Activated effector memory CD4-positive, alpha-beta T cell treated with anti-CD3 and anti-CD28 coated beads, Interleukin-2, amount 50 U/mL, for 16 hours (primary cell): Measurements from ENCODE around the gene TRABD2A.

ENCODE experiments used
- DNase-seq: peaks from one replicate; pipeline ENCODE4 v3.0.0-alpha.2; 2020

TRABD2A gene

DNA sequence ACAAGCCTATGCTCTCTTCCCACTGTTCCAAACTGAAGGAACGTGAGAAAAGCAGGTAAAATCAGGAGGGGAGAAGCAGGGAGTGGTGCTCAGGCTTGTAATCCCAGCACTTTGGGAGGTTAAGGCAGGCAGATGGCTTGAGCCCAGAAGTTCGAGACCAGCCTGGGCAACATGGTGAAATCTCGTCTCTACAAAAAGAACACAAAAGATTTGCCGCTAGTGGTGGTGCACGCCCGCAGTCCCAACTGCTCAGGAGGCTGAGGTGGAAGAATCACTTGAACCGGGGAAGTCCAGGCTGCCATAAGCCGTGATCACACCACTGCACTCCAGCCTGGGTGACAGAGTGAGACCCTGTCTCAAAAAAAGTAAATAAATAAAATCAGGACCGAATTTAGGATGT is 23.3 kb upstream of the TRABD2A start:
- DNase-seq, result no peak

DNA sequence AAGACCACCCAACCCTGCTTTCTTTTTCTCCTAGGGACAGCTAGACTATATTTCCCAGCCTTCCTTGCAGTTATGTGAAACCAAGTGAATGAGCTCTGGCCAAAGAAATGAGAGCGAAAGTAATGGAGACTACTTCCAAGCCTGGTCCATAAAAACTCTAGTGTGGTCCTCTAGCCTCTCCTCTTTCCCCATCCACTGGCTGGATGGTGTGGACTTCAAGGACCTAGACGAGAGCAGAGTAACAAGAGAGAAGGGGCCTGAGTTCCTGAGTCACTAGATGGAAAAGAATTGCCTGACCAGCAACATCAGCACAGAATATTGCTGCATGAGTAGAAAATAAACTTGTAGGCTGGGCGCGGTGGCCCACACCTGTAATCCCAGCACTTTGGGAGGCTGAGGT is 21.6 kb upstream of the TRABD2A start:
- no peak for DNase-seq

DNA sequence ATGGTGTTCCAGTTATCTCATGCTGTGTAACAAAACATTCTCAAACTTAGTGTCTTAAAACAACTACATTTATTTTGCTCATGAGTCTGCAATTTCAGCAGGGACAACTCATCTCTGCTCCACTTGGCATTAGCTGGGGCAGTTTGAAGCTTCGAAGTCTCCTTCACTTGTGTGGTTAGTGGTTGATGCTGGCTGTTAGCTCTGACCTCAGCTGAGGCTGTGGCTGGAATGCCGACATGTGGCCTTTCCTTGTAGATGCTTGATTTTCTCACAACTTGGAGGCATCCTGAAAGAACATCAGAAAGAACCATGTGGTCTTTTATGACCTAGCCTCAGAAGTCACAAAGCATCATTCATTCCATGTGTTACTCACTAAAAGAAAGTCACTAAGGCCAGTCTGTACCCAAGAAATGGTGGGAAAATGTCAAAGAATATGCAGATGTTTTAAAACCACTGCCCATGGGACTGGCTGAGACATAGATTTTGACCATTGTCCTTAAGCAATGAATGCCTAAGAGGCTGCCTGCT is 20.8 kb upstream of the TRABD2A start:
- DNase-seq, result no peak

DNA sequence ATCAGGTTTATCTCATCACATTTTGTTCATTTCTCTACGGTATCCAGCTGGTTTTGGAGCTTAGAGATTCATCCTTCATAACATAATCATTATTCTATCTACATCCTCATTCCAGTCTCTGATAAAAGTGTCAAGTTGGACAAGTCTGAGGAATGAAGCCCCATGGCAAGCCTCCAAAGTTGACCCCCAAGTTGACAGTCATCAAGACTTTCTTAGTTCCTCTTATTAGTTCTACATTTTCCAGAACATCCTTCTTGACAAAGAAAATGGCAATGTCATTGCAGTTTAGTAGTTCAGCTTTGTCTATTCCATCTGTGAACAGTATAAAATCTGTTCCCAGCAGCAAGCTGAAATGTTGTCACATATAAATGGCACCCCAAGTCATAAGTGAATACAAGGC is 20.1 kb upstream of the TRABD2A start:
- no peak for DNase-seq

DNA sequence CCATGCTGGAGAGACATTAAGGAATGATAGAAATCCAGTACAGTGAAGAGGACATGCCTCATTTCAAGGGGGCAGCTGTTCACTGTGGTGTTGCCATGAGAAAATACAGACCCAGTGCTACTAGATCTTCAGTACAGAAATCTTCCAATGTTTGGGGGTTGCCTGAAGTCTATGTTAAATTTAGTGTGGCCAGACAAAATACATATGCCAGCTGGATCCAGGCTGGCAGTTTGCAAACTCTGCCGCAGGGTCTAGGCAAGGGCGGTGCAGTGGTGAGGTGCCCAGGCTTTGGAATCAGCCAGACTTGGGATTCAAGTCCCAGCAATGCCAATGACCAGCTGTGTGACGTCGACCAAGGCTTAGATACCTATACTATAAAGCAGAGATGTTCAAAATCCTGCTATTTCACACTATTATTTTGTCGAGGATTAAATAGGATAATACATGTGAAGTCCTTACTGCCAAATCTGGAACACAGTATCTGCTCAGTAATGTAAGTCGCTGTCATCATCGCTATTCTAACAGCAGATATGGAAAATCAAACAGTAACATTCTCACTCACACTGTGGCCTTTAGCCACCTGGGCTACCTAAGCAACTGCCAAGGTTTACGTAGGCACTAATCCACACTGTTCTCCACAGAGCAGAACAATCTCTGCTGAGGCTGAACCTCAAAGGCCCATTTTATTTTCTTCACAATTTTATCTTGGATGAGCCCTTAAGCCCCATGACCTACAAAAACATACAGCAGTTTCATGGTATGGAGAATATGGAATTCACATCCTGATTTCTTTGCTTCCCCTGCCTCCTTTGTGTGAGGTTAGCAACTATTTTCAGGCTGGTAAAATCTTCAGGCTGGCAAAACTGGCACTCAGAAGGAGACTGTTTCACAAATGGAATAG is 18.7 kb upstream of the TRABD2A start:
- no peak for DNase-seq

DNA sequence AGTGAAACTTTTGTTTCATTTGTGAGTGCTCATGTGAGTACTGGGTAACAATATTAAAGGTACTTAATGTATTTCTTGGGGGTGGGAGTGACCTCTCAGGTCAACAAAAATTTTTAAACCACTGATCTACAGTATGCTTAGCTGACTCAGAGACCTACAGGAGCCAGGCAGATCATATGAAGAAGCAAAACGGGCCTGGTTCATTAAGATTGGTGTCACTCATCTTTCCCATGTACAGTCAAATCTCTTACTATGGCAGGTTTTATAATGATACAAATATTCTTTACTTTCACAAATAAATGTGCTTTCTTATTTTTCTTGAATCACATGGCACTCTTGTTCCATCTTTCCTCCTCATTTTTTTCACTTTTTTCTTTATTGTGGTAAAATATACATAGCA is 16.9 kb upstream of the TRABD2A start:
- no peak for DNase-seq

DNA sequence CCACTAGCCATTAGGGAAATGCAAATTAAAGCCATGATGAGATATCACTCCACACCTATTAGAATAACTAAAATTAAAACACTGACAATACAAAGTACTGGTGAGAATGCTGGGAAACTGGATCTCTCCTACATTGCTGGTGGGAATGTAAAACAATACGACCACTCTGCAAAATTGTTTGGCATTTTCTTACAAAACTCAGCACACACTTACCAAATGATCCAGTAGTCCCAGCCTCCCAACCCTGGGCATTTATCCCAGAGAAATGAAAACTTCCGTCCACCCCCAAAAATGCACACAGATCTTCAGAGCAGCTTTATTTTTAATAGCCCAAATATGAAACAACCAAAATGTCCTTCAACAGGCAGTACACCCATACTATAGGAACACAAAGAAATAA is 15.7 kb upstream of the TRABD2A start:
- no peak for DNase-seq

DNA sequence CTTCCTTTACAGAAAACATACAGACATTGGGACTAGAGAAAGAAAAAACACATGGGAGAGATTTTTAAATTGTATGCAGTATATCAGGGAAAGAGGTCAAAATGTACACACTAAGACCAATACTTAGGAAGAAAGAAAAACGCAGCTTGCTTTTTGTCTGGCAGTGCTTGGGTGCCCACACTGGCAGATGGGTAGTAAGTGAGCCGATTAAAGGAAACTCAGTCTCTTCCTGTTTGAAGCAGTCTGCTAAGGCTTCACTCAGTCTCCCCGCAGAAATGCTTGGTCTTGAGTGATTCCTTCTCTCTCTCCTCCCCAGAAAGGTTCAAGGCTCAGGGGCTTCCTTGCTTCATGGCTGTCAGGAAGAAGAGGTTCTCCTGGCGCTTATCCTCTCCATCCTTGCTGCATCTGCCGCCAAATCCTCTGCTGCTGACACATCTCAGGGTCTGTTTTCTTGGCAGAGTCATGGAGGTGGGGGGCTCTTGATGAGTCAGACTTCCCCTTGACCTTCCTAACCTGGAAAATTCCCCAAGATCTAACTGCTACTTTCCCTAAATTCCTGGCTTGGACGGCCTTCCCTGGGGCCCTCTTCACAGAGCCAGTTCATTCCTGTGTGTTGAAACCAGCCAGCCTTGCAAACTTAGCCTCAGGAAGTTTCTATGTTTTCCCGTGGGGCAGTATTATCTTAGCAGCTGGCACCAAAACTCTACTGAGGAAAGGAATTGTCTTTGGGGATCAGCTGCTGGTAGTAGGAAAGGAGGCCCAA is 14.1 kb upstream of the TRABD2A start:
- no peak for DNase-seq

DNA sequence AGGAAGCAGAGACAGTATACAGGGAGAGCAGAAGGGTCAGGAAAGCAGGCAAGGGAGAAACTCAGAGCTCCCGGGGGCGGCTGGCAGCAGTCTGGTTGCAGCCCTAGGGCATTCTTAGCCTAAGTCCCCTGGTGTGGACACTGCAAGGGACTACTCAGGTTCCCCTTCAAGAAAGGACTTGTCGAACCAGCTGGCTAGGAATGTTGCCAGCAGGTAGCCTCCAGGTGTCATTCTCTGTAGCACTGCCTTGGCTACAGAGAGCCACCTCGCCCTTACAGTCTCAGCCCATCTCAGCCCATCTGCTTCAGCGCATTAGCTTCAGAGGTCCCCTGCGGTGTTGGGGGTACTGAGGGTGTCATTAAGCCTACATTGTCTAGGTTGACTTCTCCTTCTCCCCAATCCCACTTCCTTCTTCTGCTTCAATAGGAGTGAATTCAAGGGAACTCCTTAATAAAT is 13.3 kb upstream of the TRABD2A start:
- DNase-seq, result no peak

DNA sequence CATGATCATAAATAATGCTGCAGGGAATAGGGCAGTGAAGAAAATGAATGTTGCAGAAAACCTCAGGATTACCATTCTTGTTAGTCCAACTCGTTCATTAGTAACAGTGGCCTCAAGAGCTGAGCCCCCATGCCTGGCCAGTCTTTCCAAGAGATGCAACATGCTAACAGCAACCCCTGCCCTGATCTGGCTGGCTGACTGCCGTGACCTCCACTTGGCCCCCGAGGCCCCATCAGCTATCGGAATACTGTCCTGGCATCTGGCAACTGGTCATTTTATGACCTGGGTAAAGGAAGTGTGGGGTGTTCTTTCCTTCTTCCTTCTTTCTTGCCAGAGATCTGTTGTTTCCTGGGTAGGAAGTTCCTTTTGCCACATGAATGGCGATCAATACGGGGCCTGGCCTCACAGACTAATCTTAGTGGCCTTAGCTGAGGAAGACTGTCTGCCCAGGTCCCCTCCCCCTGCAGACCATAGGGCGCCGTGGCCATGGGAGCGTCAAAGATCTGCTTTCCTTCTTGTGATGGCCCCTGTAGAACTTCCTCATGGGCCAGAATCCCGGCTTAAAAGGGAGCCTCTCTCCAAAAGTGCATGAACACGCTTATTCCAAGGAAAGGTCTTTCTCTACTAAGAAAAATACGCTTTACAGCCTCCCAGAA is 10.6 kb upstream of the TRABD2A start:
- DNase-seq, result no peak

DNA sequence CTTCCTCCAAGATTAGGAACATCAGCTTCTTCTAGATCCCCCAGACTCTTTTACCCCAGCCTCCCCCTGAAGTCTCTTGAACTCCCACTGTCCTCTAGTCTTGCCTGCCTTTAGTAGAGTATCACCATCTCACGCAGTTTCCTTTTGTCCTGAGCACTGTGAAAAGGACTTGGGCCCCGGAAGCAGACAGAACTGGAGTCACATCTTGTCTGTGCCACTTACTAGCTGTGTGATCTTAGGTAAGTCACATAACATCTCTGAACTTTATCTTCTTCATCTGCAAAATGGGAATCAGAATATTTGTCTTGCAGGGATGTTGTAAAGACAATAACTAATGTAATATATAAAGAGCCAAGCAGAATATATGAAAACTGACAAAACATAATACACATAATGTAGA is 8.4 kb upstream of the TRABD2A start:
- DNase-seq, result no peak

DNA sequence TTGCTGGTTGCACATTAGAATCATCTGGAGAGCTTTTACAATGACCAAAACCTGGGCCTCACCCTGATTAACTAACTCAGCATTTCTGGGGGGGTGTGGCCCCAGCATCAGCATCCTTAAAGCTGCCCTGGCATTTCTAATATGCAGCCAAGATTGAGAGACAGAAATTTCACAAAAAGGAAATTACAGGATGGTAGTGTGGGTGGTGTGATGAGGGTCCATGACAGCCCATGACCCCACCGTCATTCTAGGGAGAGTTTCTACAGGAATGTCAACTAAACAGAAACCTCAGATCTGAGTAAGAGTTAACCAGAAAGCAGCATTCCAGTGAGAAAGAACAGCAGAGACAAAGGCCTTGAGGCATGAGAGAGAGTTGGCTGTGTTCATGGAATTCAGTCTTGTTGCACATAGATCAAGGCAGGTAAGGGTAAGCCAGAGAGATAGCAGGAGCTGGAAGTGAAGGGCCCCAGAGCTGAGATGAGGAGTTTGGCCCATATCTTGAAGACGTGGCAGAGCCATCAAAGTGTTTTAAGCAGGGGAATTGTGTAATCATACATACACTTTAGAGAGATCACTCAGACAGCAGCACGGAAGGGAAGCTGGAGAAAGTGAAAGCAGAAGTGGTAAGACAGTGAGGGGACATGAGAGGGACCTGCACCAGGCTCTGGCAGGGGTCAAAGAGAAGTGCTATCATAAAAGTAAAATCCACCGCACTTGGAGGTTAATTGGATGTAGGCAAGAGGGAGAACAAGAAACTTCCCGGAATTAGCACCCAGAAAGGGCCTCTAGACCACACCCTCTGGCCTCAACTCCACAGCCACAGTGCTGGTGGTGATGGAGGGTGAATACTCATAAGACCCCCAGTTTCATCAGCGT is 7.8 kb upstream of the TRABD2A start:
- peak; percentile 76 for DNase-seq

DNA sequence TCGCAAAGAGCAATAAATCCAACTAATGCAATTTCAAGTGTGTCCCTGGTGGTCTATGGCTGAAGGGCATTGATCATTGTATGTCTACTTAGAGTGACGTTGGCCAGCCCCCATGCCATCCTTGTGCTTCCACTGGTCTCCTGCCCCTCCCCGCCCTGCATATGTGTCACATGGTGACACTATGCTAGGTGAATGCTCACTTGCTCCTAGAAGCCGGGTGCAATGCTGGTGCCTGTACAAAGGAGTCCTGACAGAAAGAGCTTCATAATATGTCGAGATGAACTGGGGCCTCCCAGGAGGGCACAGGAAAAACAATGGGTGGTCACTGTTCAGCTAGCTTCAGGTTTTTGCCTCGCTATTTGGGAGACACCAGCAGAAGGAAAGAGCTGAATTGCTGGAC is 5.9 kb upstream of the TRABD2A start:
- no peak for DNase-seq

DNA sequence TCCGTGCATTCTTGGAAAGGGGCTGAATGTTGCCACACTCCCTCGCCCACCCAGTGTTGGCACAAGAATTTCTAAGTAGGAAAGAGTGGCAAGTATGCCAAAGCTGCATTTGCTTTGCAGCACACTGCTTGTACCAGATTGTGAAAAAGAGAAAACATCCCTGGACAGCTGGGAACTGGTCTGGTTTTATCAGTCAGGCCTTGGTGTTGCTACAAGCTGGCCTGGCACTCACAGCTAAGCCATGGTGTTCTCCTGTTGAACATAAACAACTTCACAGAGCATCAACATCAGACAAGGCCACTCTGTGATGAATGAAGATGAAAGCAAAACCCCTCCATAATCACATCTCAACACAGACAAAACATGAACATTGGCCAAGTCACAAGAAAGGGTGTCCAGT is 4.2 kb upstream of the TRABD2A start:
- no peak for DNase-seq

DNA sequence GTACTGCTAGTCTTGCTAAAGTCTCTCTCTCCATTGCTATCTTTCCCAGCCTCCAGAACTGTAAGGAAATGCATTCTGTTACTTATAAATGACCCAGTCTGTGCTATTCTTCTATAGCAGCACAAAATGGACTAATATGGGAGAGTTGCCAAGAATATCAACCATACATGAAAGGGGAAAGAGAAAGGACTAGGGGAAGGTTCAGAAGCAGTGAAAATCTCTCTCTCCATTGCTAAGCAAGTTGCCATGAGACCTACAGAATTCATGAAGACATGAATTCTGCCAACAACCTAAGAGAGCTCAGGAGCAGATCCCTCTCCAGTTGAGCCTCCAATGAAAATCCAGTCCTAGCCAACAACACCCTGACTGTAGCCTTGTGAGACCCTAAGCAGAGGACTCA is 3.6 kb upstream of the TRABD2A start:
- no peak for DNase-seq

DNA sequence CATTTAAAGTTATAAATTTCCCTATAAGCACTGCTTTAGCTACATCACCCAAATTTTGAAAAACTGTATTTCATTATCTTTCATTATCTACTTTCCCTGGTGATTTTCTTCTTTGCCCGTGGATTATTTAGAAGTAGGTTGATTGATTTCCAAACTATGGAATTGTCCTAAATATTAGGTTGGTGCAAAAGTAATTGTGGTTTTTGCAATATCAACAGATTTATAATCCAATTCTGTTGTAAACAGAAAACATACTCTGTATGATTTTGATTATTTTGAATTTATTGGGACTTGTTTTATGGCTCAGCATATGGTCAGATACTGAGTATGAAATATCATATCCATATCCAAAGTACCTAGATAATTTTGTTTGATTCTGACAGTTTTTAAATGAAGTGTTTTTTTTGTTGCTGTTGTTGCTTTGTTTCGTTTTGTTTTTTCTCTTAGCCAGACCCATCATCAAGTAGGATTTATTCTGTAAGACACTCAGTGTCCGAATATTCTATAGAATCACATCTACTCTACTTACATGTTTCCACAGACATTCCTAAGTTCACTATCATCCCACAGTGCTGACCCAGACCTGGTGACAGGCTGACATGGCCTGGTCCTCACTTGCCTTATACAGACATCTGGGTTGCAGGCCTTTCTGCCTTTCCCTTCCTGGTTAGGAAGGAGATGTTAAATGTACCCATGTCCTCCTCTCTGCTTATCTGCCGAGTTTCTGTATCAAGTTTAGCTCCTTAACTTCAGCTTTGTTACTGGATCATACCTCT is 2.1 kb upstream of the TRABD2A start:
- DNase-seq, result no peak

DNA sequence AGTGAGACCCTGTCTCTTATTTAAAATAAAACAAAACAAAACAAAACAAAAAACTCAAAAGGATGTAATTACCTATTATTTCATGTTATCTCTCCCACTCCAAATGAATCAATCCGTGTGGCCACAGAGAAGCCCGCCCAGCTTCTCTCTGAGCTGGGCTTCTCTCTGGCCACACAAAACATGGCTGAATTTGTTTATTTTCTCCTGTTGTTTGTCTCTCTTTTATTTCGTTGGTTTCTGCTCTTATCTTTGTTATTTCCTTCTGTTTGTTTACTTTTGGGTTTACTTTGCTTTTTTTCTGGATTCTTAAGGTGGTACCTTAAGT is 1.5 kb upstream of the TRABD2A start:
- no peak for DNase-seq

DNA sequence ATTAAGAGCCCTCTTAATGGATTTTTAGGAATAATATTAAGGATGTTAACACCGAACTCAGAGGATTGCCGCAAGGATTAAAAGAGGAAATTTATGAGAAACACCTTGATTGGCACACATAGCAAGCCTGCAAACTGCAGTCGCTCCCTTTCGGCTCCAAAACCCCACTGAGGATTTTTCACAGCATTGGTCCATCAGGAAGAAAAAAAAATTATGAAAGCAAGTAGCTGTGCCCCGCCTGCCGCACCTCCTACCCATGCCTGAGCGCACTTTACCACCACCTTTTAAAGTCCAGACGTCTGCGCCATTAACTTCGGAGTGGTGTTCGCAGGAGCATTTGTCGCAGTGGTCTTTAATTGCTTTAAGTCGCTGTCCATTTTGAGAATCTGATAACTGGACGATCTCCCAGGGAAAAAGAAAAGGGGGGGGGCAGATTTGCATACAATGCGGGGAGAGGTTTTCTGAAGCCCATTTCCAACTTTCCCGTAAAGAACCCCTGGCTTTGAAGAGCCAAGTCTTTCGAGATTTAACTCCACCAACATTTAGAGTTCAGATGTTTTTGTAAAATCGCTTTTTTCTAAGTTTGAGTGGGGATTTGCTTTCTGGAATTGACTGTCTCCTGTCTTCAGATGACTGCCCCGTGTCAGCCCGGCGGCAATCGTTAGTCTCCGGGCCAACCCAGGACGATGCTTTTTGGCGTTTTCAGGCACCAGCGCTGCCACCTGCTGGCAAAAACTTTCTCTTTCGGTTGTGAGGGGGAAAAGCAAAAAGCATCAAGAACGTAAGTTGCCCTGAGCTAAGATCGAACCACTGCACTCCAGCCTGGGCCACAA is 913 bp upstream of the TRABD2A start:
- peak; percentile 95 for DNase-seq

DNA sequence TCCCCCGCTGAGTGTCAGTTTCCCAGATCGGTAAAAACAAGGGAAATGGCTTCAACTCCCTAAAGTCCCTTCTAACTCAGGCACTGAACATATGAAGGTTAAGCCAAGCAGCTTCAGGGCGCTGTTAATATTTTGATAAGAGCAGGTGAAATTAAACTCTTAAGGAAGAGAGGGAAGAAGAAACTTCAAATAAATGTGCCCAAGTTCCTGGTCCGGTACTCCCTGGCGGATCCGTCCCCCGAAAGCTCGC is 564 bp downstream of the TRABD2A start:
- no peak for DNase-seq

DNA sequence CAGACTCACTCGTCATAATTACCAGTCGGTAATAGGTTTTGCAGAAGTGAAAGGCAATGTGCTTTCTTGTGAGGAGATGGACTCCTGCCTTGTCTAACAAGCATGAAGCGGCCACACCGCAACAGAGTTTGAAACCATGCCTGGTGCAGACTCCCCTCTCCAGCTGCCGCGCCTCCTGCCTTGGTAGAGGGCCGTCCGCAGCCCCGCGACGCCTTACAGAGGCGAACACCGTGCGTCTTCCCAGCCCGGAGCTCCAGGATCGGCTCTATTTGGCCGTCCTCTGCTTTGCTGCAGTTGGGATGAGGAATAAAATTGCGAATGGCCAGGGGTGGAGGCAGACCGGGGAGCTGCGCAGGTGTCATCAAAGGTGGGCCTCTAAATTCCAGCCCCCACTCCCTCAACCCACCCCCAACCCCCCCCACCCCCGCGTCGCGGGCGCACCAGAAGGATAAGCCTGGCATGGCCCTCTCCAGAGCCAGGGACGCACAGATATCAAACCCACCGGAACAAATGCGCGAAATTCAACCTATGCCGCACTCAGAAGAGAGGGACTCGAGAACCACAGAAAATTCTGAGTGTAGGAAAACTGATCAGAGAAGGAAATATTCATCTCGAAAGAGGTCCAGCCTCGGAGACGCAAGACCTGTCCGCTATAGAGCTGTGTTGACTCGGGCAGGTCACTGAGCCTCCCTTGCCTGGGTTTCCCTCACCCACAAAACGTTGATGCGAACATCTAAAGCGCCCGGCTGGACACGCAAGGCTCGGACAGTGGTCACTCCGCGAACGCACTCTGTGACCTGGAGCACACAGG is 1.1 kb downstream of the TRABD2A start:
- DNase-seq, result no peak
